Thyroid gland (tissue), 4 donors: Measurements from ENCODE around the gene LETM1.

Source experiments
- POLR2A ChIP-seq, 2 donors: fragments of 450-650 bp; IDR thresholded peaks; one replicate each; pipeline ENCODE4 v1.6.1; 2017; ENCODE audit warnings: antibody characterized with exemption in 2 of 2, mild to moderate bottlenecking in 2 of 2, moderate library complexity in 1 of 2
- TF ChIP-seq, protein P1 (sequence below), 6 experiments: fragments of 200-600 bp in 3 of 6; fragments of 450-650 bp in 3 of 6; sonication (generic) in 3 of 6; IDR thresholded peaks; one replicate each; pipeline ENCODE4 v1.5.1; 2016 to 2019; ENCODE audit warnings: antibody characterized with exemption in 6 of 6, mild to moderate bottlenecking in 2 of 6, inconsistent platforms in 1 of 6, moderate library complexity in 1 of 6

GRCh38 chr4:1851575-1852410, 4.2 kb downstream of the LETM1 start:
- TF ChIP-seq, protein P1, sequence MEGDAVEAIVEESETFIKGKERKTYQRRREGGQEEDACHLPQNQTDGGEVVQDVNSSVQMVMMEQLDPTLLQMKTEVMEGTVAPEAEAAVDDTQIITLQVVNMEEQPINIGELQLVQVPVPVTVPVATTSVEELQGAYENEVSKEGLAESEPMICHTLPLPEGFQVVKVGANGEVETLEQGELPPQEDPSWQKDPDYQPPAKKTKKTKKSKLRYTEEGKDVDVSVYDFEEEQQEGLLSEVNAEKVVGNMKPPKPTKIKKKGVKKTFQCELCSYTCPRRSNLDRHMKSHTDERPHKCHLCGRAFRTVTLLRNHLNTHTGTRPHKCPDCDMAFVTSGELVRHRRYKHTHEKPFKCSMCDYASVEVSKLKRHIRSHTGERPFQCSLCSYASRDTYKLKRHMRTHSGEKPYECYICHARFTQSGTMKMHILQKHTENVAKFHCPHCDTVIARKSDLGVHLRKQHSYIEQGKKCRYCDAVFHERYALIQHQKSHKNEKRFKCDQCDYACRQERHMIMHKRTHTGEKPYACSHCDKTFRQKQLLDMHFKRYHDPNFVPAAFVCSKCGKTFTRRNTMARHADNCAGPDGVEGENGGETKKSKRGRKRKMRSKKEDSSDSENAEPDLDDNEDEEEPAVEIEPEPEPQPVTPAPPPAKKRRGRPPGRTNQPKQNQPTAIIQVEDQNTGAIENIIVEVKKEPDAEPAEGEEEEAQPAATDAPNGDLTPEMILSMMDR (IDR thresholded peaks at IDR 0.05) = no peak
- TF ChIP-seq POLR2A (IDR thresholded peaks at IDR 0.05) = no peak
